ENCODE data around the gene SORCS3.

GRCh38 chr10:105139363-105139896 lies 498.3 kb downstream of the SORCS3 start:
- TF ChIP-seq CTCF (conservative IDR thresholded peaks at IDR 0.05; ENCODE audit: low read length) (no peak), EZH2phosphoT487 (IDR thresholded peaks at IDR 0.05; ENCODE audit: borderline replicate concordance) (no peak)

Measured in Loucy (cell line).